Skeletal muscle cell (primary cell): Measurements from ENCODE around the gene CNPY2.
"Not testable (repeated sequence)": the region's sequence is repeated elsewhere in the genome, so short reads cannot be mapped to it uniquely, and the experiment has no call there.

Source experiments
- DNase-seq: peaks from one replicate; pipeline ENCODE4 v3.0.0-alpha.2; 2010; ENCODE audit warnings: low read depth
- H3K4me3 ChIP-seq: 2 replicates; pipeline ENCODE4 v1.5.1; 2011; ENCODE audit warnings: low read depth, mild to moderate bottlenecking, control low read depth, low read length, moderate library complexity

The CNPY2 gene

GRCh38 chr12:56315622-56316473, at the start of gene CNPY2:
CNPY2 (minus strand) TSS chr12:56315988; CDS start chr12:56315217, 771 bp downstream.
- peak; percentile 89 for DNase-seq
- peak within 1 kb of the TSS; percentile 93 for H3K4me3 ChIP-seq

GRCh38 chr12:56362130-56363059, 46.6 kb upstream of the CNPY2 start, which contains the start of gene APOF:
APOF (minus strand) TSS chr12:56362857; CDS start chr12:56362745, 112 bp downstream.
- H3K4me3 ChIP-seq, result no peak within 1 kb of the TSS
- no peak for DNase-seq

- DNase-seq, result no peak
- H3K4me3 ChIP-seq, result no peak overlapping the region
These were observed 45.8 kb upstream of the CNPY2 start for GRCh38 chr12:56361487-56362129.

GRCh38 chr12:56359851-56360767, 44.3 kb upstream of the CNPY2 start, which contains the start of gene STAT2:
STAT2 (minus strand) TSS chr12:56360107; CDS start chr12:56356571, 3,536 bp downstream.
- peak; percentile 100 for DNase-seq
- peak within 1 kb of the TSS; percentile 71 for H3K4me3 ChIP-seq

GRCh38 chr12:56358836-56359532, 43.2 kb upstream of the CNPY2 start:
- DNase-seq, result peak; percentile 57
- peak overlapping the region; percentile 71 for H3K4me3 ChIP-seq

- H3K4me3 ChIP-seq, result no peak overlapping the region
- DNase-seq, result no peak
These were observed 35.5 kb upstream of the CNPY2 start for GRCh38 chr12:56351325-56351724.

- DNase-seq, result no peak
- no peak overlapping the region for H3K4me3 ChIP-seq
These were observed 34.9 kb upstream of the CNPY2 start for GRCh38 chr12:56350662-56351061.

- no peak for DNase-seq
- no peak overlapping the region for H3K4me3 ChIP-seq
These were observed 33.0 kb upstream of the CNPY2 start for GRCh38 chr12:56348776-56349175.

GRCh38 chr12:56347255-56347654, 31.5 kb upstream of the CNPY2 start:
- H3K4me3 ChIP-seq, DNase-seq: not testable (repeated sequence)

- no peak for DNase-seq
- H3K4me3 ChIP-seq, result no peak overlapping the region
These were observed 30.9 kb upstream of the CNPY2 start for GRCh38 chr12:56346675-56347074.

- not testable (repeated sequence) for DNase-seq
These were observed 26.5 kb upstream of the CNPY2 start for GRCh38 chr12:56342290-56342689.

GRCh38 chr12:56341616-56342015, 25.8 kb upstream of the CNPY2 start:
- no peak for DNase-seq
- no peak overlapping the region for H3K4me3 ChIP-seq

More at GRCh38 chr12:56342290-56342689, 26.5 kb upstream of the CNPY2 start:
- H3K4me3 ChIP-seq, result not testable (repeated sequence)

- no peak overlapping the region for H3K4me3 ChIP-seq
- DNase-seq, result no peak
These were observed 23.3 kb upstream of the CNPY2 start for GRCh38 chr12:56339158-56339422.

GRCh38 chr12:56338308-56339157, 22.7 kb upstream of the CNPY2 start, which contains the start of gene IL23A:
IL23A (plus strand) TSS chr12:56338884; CDS start chr12:56339045, 161 bp downstream.
- no peak for DNase-seq
- no peak within 1 kb of the TSS for H3K4me3 ChIP-seq

- no peak overlapping the region for H3K4me3 ChIP-seq
These were observed 22.0 kb upstream of the CNPY2 start for GRCh38 chr12:56337753-56338251.

GRCh38 chr12:56336361-56337167, 20.8 kb upstream of the CNPY2 start:
- DNase-seq, result no peak

More at GRCh38 chr12:56337753-56338251, 22.0 kb upstream of the CNPY2 start:
- DNase-seq, result no peak

More at GRCh38 chr12:56336361-56337167, 20.8 kb upstream of the CNPY2 start:
- no peak overlapping the region for H3K4me3 ChIP-seq
